ENCODE measurements around the gene CDK19.

GRCh38 chr6:110799189-110799588 lies 16.1 kb downstream of the CDK19 start:
- TF ChIP-seq CTCF (conservative IDR thresholded peaks at IDR 0.05 in 1 of 2, IDR thresholded peaks at IDR 0.05 in 1 of 2; ENCODE audit: low read depth in 1 of 2, low read length in 2 of 2) (no peak), EZH2 (IDR thresholded peaks at IDR 0.05; ENCODE audit: low read length, missing control alignments) (no peak)
